ENCODE measurements around the gene OR2AG2. TPM values are rescaled to one million over a fixed set of nuclear protein-coding genes. Genes with fewer than 3 reads are reported as not detected.

OR2AG2 gene
- total RNA-seq, 1 donor from 2014 or later, result 0.54 TPM

- Mint-ChIP-seq H3K27me3 (ENCODE audit: low read depth) (no peaks in the 10 kb centered on the region), H3K9me3 (no peaks in the 10 kb centered on the region), H3K4me3 (no peak overlapping the region), H3K36me3 (ENCODE audit: low read depth) (no peaks in the 10 kb centered on the region), H3K4me1 (peaks cover 17% of the 10 kb centered on the region), H3K27ac (ENCODE audit: unreplicated experiment) (no peak overlapping the region)
- TF ChIP-seq CTCF (conservative IDR thresholded peaks at IDR 0.05), result no peak
- no peak for DNase-seq (ENCODE audit: low read depth, low spot score)
These were observed 38.2 kb downstream of the OR2AG2 start for GRCh38 chr11:6733326-6734275.

- H3K36me3 Mint-ChIP-seq (ENCODE audit: low read depth), result peaks cover 3% of the 10 kb centered on the region
These were observed 43.6 kb downstream of the OR2AG2 start for GRCh38 chr11:6727971-6728760.

GRCh38 chr11:6725386-6725896, 46.3 kb downstream of the OR2AG2 start:
- Mint-ChIP-seq H3K4me1 (peaks cover 16% of the 10 kb centered on the region), H3K9me3 (peaks cover 9% of the 10 kb centered on the region)
- DNase-seq (ENCODE audit: low read depth, low spot score), result no peak

More at GRCh38 chr11:6727971-6728760, 43.6 kb downstream of the OR2AG2 start:
- Mint-ChIP-seq H3K4me1 (peaks cover 16% of the 10 kb centered on the region), H3K4me3 (no peak overlapping the region), H3K27ac (ENCODE audit: unreplicated experiment) (no peak overlapping the region), H3K27me3 (ENCODE audit: low read depth) (no peaks in the 10 kb centered on the region), H3K9me3 (peaks cover 3% of the 10 kb centered on the region)
- no peak for TF ChIP-seq CTCF (conservative IDR thresholded peaks at IDR 0.05)
- DNase-seq (ENCODE audit: low read depth, low spot score), result no peak

GRCh38 chr11:6724013-6724412, 47.8 kb downstream of the OR2AG2 start:
- H3K9me3 Mint-ChIP-seq, result peaks cover 9% of the 10 kb centered on the region

More at GRCh38 chr11:6725386-6725896, 46.3 kb downstream of the OR2AG2 start:
- peaks cover 7% of the 10 kb centered on the region for H3K36me3 Mint-ChIP-seq (ENCODE audit: low read depth)
- H3K27ac Mint-ChIP-seq (ENCODE audit: unreplicated experiment), result no peak overlapping the region
- no peaks in the 10 kb centered on the region for H3K27me3 Mint-ChIP-seq (ENCODE audit: low read depth)
- no peak overlapping the region for H3K4me3 Mint-ChIP-seq
- TF ChIP-seq CTCF (conservative IDR thresholded peaks at IDR 0.05), result no peak

More at GRCh38 chr11:6724013-6724412, 47.8 kb downstream of the OR2AG2 start:
- H3K36me3 Mint-ChIP-seq (ENCODE audit: low read depth), result peaks cover 11% of the 10 kb centered on the region
- no peak for TF ChIP-seq CTCF (conservative IDR thresholded peaks at IDR 0.05)
- H3K27ac Mint-ChIP-seq (ENCODE audit: unreplicated experiment), result no peak overlapping the region
- H3K4me3 Mint-ChIP-seq, result no peak overlapping the region
- no peaks in the 10 kb centered on the region for H3K27me3 Mint-ChIP-seq (ENCODE audit: low read depth)
- H3K4me1 Mint-ChIP-seq, result peaks cover 16% of the 10 kb centered on the region
- no peak for DNase-seq (ENCODE audit: low read depth, low spot score)

All from neural crest cell (in vitro differentiated cells).